C4-2B (cell line): ENCODE measurements around the gene LMAN1L.

Experiments used
- H3K27ac ChIP-seq: fragments of 450-650 bp; 2 replicates; pipeline ENCODE4 v1.5.1; 2017
- CTCF ChIP-seq: fragments of 450-650 bp; conservative IDR thresholded peaks from 2 replicates; pipeline ENCODE4 v1.5.1; 2017; ENCODE audit warnings: mild to moderate bottlenecking
- ZFX ChIP-seq: fragments of 450-650 bp; IDR thresholded peaks from 2 replicates; pipeline ENCODE4 v1.6.1; 2017

LMAN1L gene

GRCh38 chr15:74842581-74843444 is 30.2 kb downstream of the LMAN1L start, which contains the start of gene ULK3:
Gene ULK3, minus strand, starts transcription at chr15:74843156. Its CDS starts 51 bp downstream, at chr15:74843105.
- TF ChIP-seq ZFX (peak; percentile 75; the same call in 1 of the 2 replicates), CTCF (peak; percentile 96)
- H3K27ac ChIP-seq, result peak within 1 kb of the TSS; percentile 97

- TF ChIP-seq CTCF (no peak), ZFX (no peak)
- H3K27ac ChIP-seq, result peak overlapping the region; percentile 97
Measured at GRCh38 chr15:74843445-74843828, 30.8 kb downstream of the LMAN1L start.

GRCh38 chr15:74843891-74844299 is 31.3 kb downstream of the LMAN1L start:
- H3K27ac ChIP-seq, result peak overlapping the region; percentile 97
- no peak for TF ChIP-seq CTCF
- TF ChIP-seq ZFX, result no peak

GRCh38 chr15:74844319-74845207 is 31.9 kb downstream of the LMAN1L start:
- TF ChIP-seq ZFX (no peak), CTCF (no peak)
- no peak overlapping the region; the same call in 1 of the 2 replicates for H3K27ac ChIP-seq

GRCh38 chr15:74845208-74845568 is 32.6 kb downstream of the LMAN1L start:
- TF ChIP-seq ZFX (no peak), CTCF (no peak)
- H3K27ac ChIP-seq, result no peak overlapping the region

GRCh38 chr15:74845581-74845980 is 32.9 kb downstream of the LMAN1L start:
- H3K27ac ChIP-seq, result no peak overlapping the region

More at GRCh38 chr15:74845581-74845980, 32.9 kb downstream of the LMAN1L start:
- no peak for TF ChIP-seq ZFX
- TF ChIP-seq CTCF, result no peak
